Breast epithelium (tissue), 3 donors: ENCODE results near the gene DET1.

Source experiments
- CTCF ChIP-seq, 3 donors: fragments of 450-650 bp; IDR thresholded peaks; one replicate each; pipeline ENCODE4 v1.5.1; 2016 to 2017; ENCODE audit warnings: antibody characterized with exemption in 3 of 3, mild to moderate bottlenecking in 3 of 3, moderate library complexity in 3 of 3
- POLR2AphosphoS5 ChIP-seq, 3 donors: sonication (generic); formaldehyde crosslinking; IDR thresholded peaks; one replicate each; pipeline ENCODE4 v1.6.1; 2017; ENCODE audit warnings: antibody characterized with exemption in 3 of 3

- TF ChIP-seq POLR2AphosphoS5 (IDR thresholded peaks at IDR 0.05) (no peak), CTCF (IDR thresholded peaks at IDR 0.05) (no peak)
Observed at GRCh38 chr15:88512601-88513000, 33.9 kb downstream of the DET1 start.
